Stimulated activated CD8-positive, alpha-beta memory T cell treated with anti-CD3 and anti-CD28 coated beads, Interleukin-4, amount 100 ng/mL, for 48 hours (primary cell): Measurements from ENCODE around the gene PLXNA4.

Experiments used
- DNase-seq: peaks from one replicate; pipeline ENCODE4 v3.0.0-alpha.2; 2020

The PLXNA4 gene

GRCh38 chr7:132527467-132528410 lies 48.5 kb downstream of the PLXNA4 start:
- DNase-seq = no peak

GRCh38 chr7:132526111-132526740 lies 50.0 kb downstream of the PLXNA4 start:
- DNase-seq = no peak

- DNase-seq = no peak
Measured at GRCh38 chr7:132521423-132521822, 54.8 kb downstream of the PLXNA4 start.

- DNase-seq = no peak
Measured at GRCh38 chr7:132520591-132521280, 55.5 kb downstream of the PLXNA4 start.

- no peak for DNase-seq
Measured at GRCh38 chr7:132519936-132520335, 56.3 kb downstream of the PLXNA4 start.

DNA sequence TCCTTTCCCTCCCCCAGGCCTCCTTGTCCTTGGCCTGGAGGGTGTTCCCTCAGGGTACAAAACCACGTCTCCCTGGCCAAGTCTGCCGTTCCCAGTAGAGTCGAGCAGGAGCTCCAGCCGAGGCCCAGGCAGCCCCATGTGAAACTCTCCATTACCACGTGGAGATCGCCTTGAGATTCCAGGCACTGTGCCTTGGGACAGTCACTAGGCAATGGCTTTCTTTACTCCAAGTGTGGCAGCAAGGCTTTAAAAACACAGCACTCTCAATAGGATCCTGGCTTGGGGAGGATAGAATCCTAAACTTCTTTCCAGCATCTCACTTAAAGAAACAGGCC lies 57.5 kb downstream of the PLXNA4 start:
- DNase-seq = no peak

GRCh38 chr7:132518102-132518838 lies 58.0 kb downstream of the PLXNA4 start:
- no peak for DNase-seq

GRCh38 chr7:132516042-132516840 lies 60.0 kb downstream of the PLXNA4 start:
- no peak for DNase-seq

- no peak for DNase-seq
Measured at GRCh38 chr7:132515181-132515580, 61.1 kb downstream of the PLXNA4 start.

GRCh38 chr7:132514430-132514829 lies 61.8 kb downstream of the PLXNA4 start:
- no peak for DNase-seq

- DNase-seq = no peak
Measured at GRCh38 chr7:132511921-132512320, 64.3 kb downstream of the PLXNA4 start.

DNA sequence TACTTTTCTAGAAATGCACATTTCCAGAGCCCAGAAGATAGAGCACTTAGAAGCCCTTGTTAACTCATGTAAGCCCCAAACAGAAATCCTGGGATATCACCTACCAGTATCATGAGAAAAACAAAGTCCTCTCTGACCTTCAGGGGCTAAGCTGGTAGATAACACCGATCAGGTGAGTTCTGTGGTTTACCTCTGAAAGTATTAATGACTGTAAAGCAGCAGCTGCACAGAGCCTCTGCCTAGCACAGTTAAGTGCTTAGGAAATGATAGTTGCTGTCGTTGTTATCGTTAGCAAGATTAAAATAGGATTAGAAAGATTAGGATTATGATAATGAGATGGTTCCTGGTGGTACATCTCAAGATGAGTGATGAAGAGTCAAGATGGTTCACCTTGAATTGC lies 64.9 kb downstream of the PLXNA4 start:
- no peak for DNase-seq

DNA sequence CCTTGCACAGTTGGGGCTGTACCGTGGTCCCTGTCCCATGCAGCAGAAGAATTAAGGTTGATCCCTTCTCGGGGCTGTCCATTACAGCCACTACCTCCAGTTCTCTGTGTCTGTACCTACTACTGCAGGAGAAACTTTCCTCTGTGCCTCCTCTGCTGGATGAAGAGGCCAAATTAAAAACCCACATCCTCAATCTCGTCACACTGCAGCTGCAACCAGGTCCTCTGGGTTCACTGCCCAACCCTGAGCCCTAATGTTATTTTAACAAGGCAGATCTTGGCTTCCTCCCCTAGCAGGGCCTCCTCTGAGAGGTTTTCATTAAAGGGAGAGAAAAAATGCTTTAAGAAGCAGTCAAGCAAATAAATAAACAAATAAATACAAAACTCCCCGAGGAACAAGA lies 66.6 kb downstream of the PLXNA4 start:
- DNase-seq = no peak

- no peak for DNase-seq
Measured at GRCh38 chr7:132508724-132509353, 67.4 kb downstream of the PLXNA4 start.

GRCh38 chr7:132504852-132505251 lies 71.4 kb downstream of the PLXNA4 start:
- no peak for DNase-seq

- DNase-seq = no peak
Measured at GRCh38 chr7:132504071-132504470, 72.2 kb downstream of the PLXNA4 start.

DNA sequence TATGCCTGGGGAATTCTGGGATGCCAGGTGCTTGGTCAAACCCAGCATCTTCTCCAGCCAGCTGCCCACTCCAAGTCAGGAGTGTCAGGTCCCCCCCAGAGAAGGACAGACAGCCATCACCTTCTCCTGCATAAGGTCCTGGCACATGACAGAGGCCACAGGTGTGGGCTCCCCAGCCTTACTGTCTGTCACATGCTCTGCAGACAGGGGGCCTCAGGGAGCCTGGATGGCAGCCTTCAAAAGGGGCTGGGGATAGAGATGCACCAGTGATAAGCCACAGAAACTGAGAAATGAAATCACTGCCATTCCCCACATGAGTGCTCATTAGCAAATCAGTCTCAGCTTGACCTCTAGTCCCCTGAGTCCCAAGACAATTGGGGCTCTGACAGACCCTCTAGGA lies 72.9 kb downstream of the PLXNA4 start:
- DNase-seq = no peak

DNA sequence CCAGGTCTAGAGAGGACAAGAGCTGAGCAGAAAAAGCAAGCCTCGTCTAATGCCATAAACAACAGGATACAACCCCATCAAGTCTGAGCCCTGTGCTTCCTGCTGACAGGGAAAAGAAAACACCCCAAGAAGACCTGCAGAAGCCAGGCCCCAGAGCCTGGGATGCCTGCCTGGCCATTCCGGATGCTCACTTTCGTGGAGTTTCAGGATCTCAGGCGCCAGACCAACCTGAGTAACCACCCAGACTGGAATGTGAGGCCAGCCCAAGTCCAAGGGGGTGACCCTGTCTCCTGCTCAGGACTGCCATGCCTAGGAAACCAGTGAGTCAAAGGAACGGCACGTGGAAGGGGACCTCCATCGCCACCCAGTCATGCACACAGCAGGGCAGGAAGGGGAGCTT lies 74.3 kb downstream of the PLXNA4 start:
- no peak for DNase-seq

- no peak for DNase-seq
Measured at GRCh38 chr7:132500727-132501440, 75.4 kb downstream of the PLXNA4 start.

- no peak for DNase-seq
Measured at GRCh38 chr7:132499487-132499886, 76.8 kb downstream of the PLXNA4 start.

DNA sequence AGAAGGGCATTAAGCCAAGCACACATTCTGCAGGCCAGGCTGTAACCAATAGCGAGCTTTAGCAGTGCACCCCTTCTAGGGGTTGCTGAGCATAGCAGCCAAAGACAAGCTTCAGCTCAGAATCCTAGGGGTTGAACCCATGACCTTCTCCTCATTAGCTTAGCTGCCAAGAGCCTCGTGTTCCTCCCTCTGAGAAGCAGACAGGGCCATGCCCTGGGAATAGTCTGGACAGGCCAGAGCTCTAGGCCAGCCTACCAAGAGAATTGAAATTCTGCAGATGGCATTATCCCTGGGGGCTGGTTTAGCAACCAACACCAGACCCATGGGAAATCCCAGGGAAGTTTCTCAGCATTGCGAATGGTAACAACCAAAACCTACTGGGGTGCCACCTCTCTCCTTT lies 77.2 kb downstream of the PLXNA4 start:
- DNase-seq = no peak
